OCI-LY7 (cell line): Measurements from ENCODE around the gene CST3. TPM values are rescaled to one million over a fixed set of nuclear protein-coding genes. Genes with fewer than 3 reads are reported as not detected.

ENCODE experiments used
- BruUV-seq: library from RNA; stranded (reverse); fragments of 400-500 nt; replicated peaks from 2 replicates; lab custom pipeline; 2021; lab: Mats Ljungman, UMichigan
- CTCF ChIA-PET: fragments of 300-600 bp; sonication (Branson Sonifier 250); formaldehyde crosslinking; loops from one replicate; lab custom pipeline; 2022; ENCODE audit warnings: antibody characterized with exemption; ENCODE audit not compliant: unreplicated experiment; lab: Charles Lee
- POLR2A ChIA-PET: fragments of 300-600 bp; sonication (Branson Sonifier 250); formaldehyde crosslinking; loops from one replicate; lab custom pipeline; 2022; ENCODE audit warnings: antibody characterized with exemption; lab: Charles Lee
- DNase-seq: peaks from one replicate; pipeline ENCODE4 v3.0.0-alpha.2; 2015; ENCODE audit warnings: low spot score
- H2AFZ ChIP-seq: fragments of 200-600 bp; sonication (generic), shearing (Covaris generic); 2 replicates; pipeline ENCODE4 v1.6.1; 2014; ENCODE audit warnings: mild to moderate bottlenecking, antibody characterized with exemption, low read length, moderate library complexity
- H3K27ac ChIP-seq: fragments of 200-600 bp; sonication (generic); 2 replicates; pipeline ENCODE4 v1.5.1; 2014; ENCODE audit warnings: mixed run types, low read depth, mild to moderate bottlenecking, moderate library complexity, low read length, inconsistent platforms; ENCODE audit not compliant: poor library complexity, severe bottlenecking
- H3K36me3 ChIP-seq: fragments of 200-600 bp; sonication (generic); 2 replicates; pipeline ENCODE4 v1.6.1; 2014; ENCODE audit warnings: mild to moderate bottlenecking, antibody characterized with exemption, low read length, moderate library complexity, mixed read lengths; ENCODE audit not compliant: insufficient read depth
- H3K4me1 ChIP-seq: fragments of 200-600 bp; sonication (generic); 2 replicates; pipeline ENCODE4 v1.5.1; 2014; ENCODE audit warnings: mild to moderate bottlenecking, low read length; ENCODE audit not compliant: insufficient read depth, poor library complexity, severe bottlenecking
- H3K4me2 ChIP-seq: fragments of 200-600 bp; sonication (generic); 2 replicates; pipeline ENCODE4 v1.6.1; 2014; ENCODE audit warnings: mild to moderate bottlenecking, low read length
- H3K4me3 ChIP-seq: fragments of 200-600 bp; sonication (generic); 2 replicates; pipeline ENCODE4 v1.5.1; 2014; ENCODE audit warnings: mild to moderate bottlenecking, low read depth, low read length; ENCODE audit not compliant: poor library complexity, severe bottlenecking
- H3K79me2 ChIP-seq: fragments of 200-600 bp; sonication (generic); 2 replicates; pipeline ENCODE4 v1.6.1; 2016; ENCODE audit warnings: low read depth, mild to moderate bottlenecking, low read length, moderate library complexity, mixed read lengths; ENCODE audit not compliant: insufficient read depth
- H3K9me2 ChIP-seq: fragments of 200-600 bp; sonication (generic); 2 replicates; pipeline ENCODE4 v1.6.1; 2016; ENCODE audit warnings: mild to moderate bottlenecking, low read length, mixed read lengths; ENCODE audit not compliant: insufficient read depth
- H3K9me3 ChIP-seq: fragments of 200-600 bp; sonication (generic); 2 replicates; pipeline ENCODE4 v1.6.1; 2014; ENCODE audit warnings: mild to moderate bottlenecking, mixed run types, low read length, mixed read lengths
- H4K20me1 ChIP-seq: fragments of 200-600 bp; sonication (generic); 2 replicates; pipeline ENCODE4 v1.6.1; 2014; ENCODE audit warnings: mild to moderate bottlenecking, antibody characterized with exemption, low read length, moderate library complexity, mixed read lengths; ENCODE audit not compliant: insufficient read depth
- EZH2phosphoT487 ChIP-seq: fragments of 200-600 bp; sonication (generic); IDR thresholded peaks from 2 replicates; pipeline ENCODE4 v1.6.1; 2018; ENCODE audit warnings: low read depth, borderline replicate concordance, mild to moderate bottlenecking, mixed run types, antibody characterized with exemption, low read length, moderate library complexity, mixed read lengths
- intact Hi-C: fragments of 100-400 bp; cut with micrococcal nuclease; formaldehyde crosslinking; loops from one replicate; pipeline ENCODE4 v1.10.0; 2022; ENCODE audit not compliant: unreplicated experiment
- total RNA-seq, 2 experiments: library from RNA; depleted of rRNA in 1 of 2; stranded (reverse); fragments of >200 nt in 1 of 2; shearing (Covaris generic) in 1 of 2; gene quantifications; 2 replicates each; pipeline ENCODE4 v1.2.3, GENCODE V29; 2014 to 2022
- TF ChIP-seq, protein P1 (sequence below): fragments of 200-600 bp; sonication (generic); conservative IDR thresholded peaks from 2 replicates; pipeline ENCODE4 v1.5.1; 2014; ENCODE audit warnings: mild to moderate bottlenecking, antibody characterized with exemption, low read length, moderate library complexity, mixed read lengths

The CST3 gene
- total RNA-seq, 2 experiments from 2014 or later, result not detected

DNA sequence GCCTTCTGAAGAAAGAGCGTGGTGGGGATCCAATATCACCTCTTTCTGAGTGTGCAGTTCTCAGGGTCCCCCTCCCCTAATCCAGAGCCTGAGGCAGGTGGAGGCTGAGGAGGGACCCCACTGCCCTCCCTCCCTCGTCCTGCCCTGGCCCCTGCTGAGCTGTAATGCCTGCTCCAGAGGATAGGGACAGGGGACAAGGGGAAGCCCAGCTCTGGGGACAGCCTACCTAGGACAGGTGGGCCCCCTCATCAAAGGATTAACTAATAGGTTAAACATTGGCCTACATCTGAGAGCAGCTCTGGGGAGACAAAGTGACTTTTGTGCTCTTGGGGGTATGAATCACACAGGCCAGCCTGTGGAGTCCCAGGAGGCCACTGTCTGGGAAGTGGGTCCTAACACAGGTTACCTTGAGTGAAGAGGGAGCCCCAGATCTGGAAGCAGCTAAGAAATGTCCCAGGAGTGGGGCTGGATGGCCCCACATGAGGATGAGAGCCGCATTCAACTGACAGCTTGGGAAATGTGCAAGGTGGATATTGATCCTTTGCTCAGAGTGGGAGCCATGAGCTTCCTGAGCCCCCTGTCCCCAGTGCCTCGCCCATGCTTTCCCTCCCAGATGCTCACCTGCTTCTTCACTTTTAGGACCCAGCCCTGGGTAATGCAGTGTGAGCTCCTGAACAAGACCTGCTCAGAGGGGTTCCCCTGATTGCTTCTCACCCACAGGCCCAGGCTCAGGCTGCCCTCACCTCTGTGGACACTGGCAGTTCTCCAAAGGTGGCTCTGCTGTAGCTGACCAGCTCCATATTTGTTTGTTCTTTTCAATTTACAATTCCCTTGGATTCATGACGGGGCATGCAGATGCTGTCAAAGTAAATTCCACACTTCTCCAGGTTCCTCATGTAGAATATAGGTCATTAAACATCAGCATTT lies 51.7 kb downstream of the CST3 start:
- H3K4me1 ChIP-seq, result no peaks in the 10 kb centered on the region
- H3K27ac ChIP-seq, result no peak overlapping the region
- BruUV-seq, result no TSS peak
- no peaks in the 10 kb centered on the region for H3K9me2 ChIP-seq
- no peaks in the 10 kb centered on the region for H3K36me3 ChIP-seq
- H3K4me2 ChIP-seq, result no peak overlapping the region
- TF ChIP-seq, protein P1, sequence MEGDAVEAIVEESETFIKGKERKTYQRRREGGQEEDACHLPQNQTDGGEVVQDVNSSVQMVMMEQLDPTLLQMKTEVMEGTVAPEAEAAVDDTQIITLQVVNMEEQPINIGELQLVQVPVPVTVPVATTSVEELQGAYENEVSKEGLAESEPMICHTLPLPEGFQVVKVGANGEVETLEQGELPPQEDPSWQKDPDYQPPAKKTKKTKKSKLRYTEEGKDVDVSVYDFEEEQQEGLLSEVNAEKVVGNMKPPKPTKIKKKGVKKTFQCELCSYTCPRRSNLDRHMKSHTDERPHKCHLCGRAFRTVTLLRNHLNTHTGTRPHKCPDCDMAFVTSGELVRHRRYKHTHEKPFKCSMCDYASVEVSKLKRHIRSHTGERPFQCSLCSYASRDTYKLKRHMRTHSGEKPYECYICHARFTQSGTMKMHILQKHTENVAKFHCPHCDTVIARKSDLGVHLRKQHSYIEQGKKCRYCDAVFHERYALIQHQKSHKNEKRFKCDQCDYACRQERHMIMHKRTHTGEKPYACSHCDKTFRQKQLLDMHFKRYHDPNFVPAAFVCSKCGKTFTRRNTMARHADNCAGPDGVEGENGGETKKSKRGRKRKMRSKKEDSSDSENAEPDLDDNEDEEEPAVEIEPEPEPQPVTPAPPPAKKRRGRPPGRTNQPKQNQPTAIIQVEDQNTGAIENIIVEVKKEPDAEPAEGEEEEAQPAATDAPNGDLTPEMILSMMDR, result no peak
- no peak for TF ChIP-seq EZH2phosphoT487
- no peak overlapping the region for H3K4me3 ChIP-seq
- intact Hi-C loops, result no loop called here
- H2AFZ ChIP-seq, result no peak overlapping the region
- no peaks in the 10 kb centered on the region for H3K9me3 ChIP-seq
- ChIA-PET POLR2A (no interaction called here), CTCF (no interaction called here)
- no peak for DNase-seq
- H4K20me1 ChIP-seq, result no peaks in the 10 kb centered on the region
- H3K79me2 ChIP-seq, result no peaks in the 10 kb centered on the region

DNA sequence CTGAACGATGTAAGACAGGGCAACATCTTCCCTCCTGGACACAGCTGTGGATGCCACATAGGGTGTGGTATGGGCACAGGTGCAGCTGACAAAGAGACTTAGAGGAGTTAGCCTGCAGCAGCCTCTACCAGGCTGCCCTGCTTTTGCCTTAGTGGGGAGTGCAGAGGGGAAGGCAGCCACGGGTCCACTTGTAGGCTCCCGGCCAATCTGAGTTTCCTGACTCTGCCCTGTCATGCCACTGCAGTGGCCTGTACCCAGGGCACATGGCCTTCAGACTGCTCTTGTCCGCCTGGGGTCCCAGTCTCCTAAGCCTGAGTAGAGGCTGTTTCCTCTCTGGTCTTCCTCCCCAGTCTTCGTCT lies 52.3 kb downstream of the CST3 start:
- no peak overlapping the region for H3K27ac ChIP-seq
- H3K36me3 ChIP-seq, result no peaks in the 10 kb centered on the region
- H3K79me2 ChIP-seq, result no peaks in the 10 kb centered on the region
- H3K4me3 ChIP-seq, result no peak overlapping the region
- ChIA-PET POLR2A (no interaction called here), CTCF (no interaction called here)
- H4K20me1 ChIP-seq, result no peaks in the 10 kb centered on the region
- H3K4me2 ChIP-seq, result no peak overlapping the region
- BruUV-seq, result no TSS peak
- no peak overlapping the region for H2AFZ ChIP-seq
- H3K9me3 ChIP-seq, result no peaks in the 10 kb centered on the region
- TF ChIP-seq EZH2phosphoT487, result no peak
- TF ChIP-seq, protein P1, result no peak
- intact Hi-C loops, result no loop called here
- no peaks in the 10 kb centered on the region for H3K9me2 ChIP-seq
- no peak for DNase-seq
- no peaks in the 10 kb centered on the region for H3K4me1 ChIP-seq

DNA sequence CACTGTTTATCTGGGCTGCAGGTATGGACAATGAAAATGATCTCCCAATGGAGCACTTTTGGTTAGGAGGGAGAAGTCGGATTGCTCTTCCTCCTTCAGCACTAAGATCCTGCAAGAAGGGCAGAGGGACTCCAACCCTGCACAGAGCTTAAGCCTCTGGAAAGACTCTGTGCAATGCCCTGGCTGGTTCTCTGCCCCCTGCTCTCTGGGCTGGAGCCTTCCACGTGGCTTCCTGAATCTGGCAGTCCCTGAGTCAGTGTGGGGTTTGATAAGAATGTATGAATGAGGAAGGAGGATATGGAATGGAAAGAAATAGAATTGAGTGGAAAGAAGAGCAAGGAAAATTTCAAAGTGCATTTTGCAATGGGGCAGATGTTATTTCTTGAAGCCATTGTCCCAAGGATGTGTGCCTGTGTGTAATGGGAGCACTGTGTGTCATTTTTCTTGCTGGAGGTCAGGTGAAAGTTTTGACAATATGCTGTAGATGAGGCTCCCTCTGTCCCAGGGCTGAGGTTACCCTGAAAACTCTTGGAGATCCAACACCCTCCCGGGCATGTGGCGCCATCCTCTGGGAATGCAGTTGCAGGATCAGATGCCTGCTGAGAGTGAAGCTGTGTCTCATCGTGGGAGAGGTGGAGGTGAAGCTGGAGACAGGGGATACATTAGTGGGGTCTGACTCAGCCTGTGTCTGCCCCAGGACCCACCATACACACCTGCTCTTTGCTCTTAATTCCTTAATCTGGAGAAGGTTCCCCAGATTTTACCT lies 53.1 kb downstream of the CST3 start:
- DNase-seq, result no peak
- Histone ChIP-seq H3K9me3 (no peaks in the 10 kb centered on the region), H3K27ac (no peak overlapping the region), H3K36me3 (no peaks in the 10 kb centered on the region), H4K20me1 (no peaks in the 10 kb centered on the region), H3K4me1 (no peaks in the 10 kb centered on the region), H3K4me2 (no peak overlapping the region), H2AFZ (no peak overlapping the region), H3K79me2 (no peaks in the 10 kb centered on the region), H3K9me2 (no peaks in the 10 kb centered on the region), H3K4me3 (no peak overlapping the region)
- intact Hi-C loops, result no loop called here
- BruUV-seq, result no TSS peak
- CTCF ChIA-PET, result no interaction called here
- POLR2A ChIA-PET, result no interaction called here
- TF ChIP-seq, protein P1, result no peak
- no peak for TF ChIP-seq EZH2phosphoT487
